ENCODE data around the gene METTL3. TPM values are rescaled to one million over a fixed set of nuclear protein-coding genes. Genes with fewer than 3 reads are reported as not detected.

METTL3 gene
- total RNA-seq, 2 donors from 2014 or later: 48.3 to 71.5 TPM

GRCh38 chr14:21509432-21510143 is 1.6 kb downstream of the METTL3 start:
- H3K27me3 ChIP-seq (replicated peaks; ENCODE audit: insufficient read depth): no peaks in the 10 kb centered on the region
- WGBS: 79% methylated on average over 6 of the region's 6 CpGs
- no peaks in the 10 kb centered on the region for H3K9me3 ChIP-seq
- H3K36me3 ChIP-seq: no peaks in the 10 kb centered on the region
- no peak overlapping the region for H3K4me3 ChIP-seq
- no peak overlapping the region for H3K27ac ChIP-seq
- no peak for DNase-seq (ENCODE audit: low spot score)
- intact Hi-C loops (cut with DNase I): no loop called here
- TF ChIP-seq POLR2A (IDR thresholded peaks at IDR 0.05) (no peak), POLR2AphosphoS5 (IDR thresholded peaks at IDR 0.05) (no peak), CTCF (IDR thresholded peaks at IDR 0.05) (no peak)
- H3K4me1 ChIP-seq (replicated peaks): no peaks in the 10 kb centered on the region

- WGBS: 96% methylated on average over 2 of the region's 2 CpGs
Observed at GRCh38 chr14:21506557-21506956, 4.6 kb downstream of the METTL3 start.

GRCh38 chr14:21505012-21505553 is 6.1 kb downstream of the METTL3 start:
- Histone ChIP-seq H3K27me3 (replicated peaks; ENCODE audit: insufficient read depth) (no peaks in the 10 kb centered on the region), H3K9me3 (no peaks in the 10 kb centered on the region), H3K27ac (no peak overlapping the region), H3K4me1 (replicated peaks) (no peaks in the 10 kb centered on the region), H3K36me3 (peaks cover 4% of the 10 kb centered on the region in 2 donors), H3K4me3 (no peak overlapping the region)
- no peak for DNase-seq (ENCODE audit: low spot score)
- TF ChIP-seq POLR2A (IDR thresholded peaks at IDR 0.05): no peak
- TF ChIP-seq POLR2AphosphoS5 (IDR thresholded peaks at IDR 0.05): no peak
- no peak for TF ChIP-seq CTCF (IDR thresholded peaks at IDR 0.05)
- intact Hi-C loops (cut with DNase I): no loop called here

More at GRCh38 chr14:21506557-21506956, 4.6 kb downstream of the METTL3 start:
- no peak for DNase-seq (ENCODE audit: low spot score)
- Histone ChIP-seq H3K36me3 (peaks cover 4% of the 10 kb centered on the region in 2 donors), H3K27ac (no peak overlapping the region), H3K9me3 (no peaks in the 10 kb centered on the region), H3K4me1 (replicated peaks) (no peaks in the 10 kb centered on the region), H3K4me3 (no peak overlapping the region), H3K27me3 (replicated peaks; ENCODE audit: insufficient read depth) (no peaks in the 10 kb centered on the region)
- TF ChIP-seq POLR2A (IDR thresholded peaks at IDR 0.05) (no peak), CTCF (IDR thresholded peaks at IDR 0.05) (no peak), POLR2AphosphoS5 (IDR thresholded peaks at IDR 0.05) (no peak)
- intact Hi-C loops (cut with DNase I): no loop called here

GRCh38 chr14:21503376-21503775 is 7.8 kb downstream of the METTL3 start:
- no peak overlapping the region for H3K27ac ChIP-seq
- no peak overlapping the region for H3K4me3 ChIP-seq
- DNase-seq (ENCODE audit: low spot score): no peak
- peaks cover 3% of the 10 kb centered on the region for H3K4me1 ChIP-seq (replicated peaks)
- no peaks in the 10 kb centered on the region for H3K27me3 ChIP-seq (replicated peaks; ENCODE audit: insufficient read depth)
- 82% methylated on average over 4 of the region's 4 CpGs for WGBS
- peaks cover 4% of the 10 kb centered on the region in 2 donors for H3K36me3 ChIP-seq
- no peaks in the 10 kb centered on the region for H3K9me3 ChIP-seq
- intact Hi-C loops (cut with DNase I): no loop called here
- TF ChIP-seq POLR2A (IDR thresholded peaks at IDR 0.05): no peak

- Histone ChIP-seq H3K4me3 (no peak overlapping the region), H3K27ac (no peak overlapping the region), H3K9me3 (no peaks in the 10 kb centered on the region), H3K27me3 (replicated peaks; ENCODE audit: insufficient read depth) (no peaks in the 10 kb centered on the region), H3K36me3 (peaks cover 4% of the 10 kb centered on the region in 2 donors), H3K4me1 (replicated peaks) (peaks cover 3% of the 10 kb centered on the region)
- intact Hi-C loops (cut with DNase I): no loop called here
- no peak for DNase-seq (ENCODE audit: low spot score)
- 95% methylated on average over 5 of the region's 5 CpGs for WGBS
- TF ChIP-seq CTCF (IDR thresholded peaks at IDR 0.05): no peak
- TF ChIP-seq POLR2AphosphoS5 (IDR thresholded peaks at IDR 0.05): no peak
- TF ChIP-seq POLR2A (IDR thresholded peaks at IDR 0.05): no peak
Observed at GRCh38 chr14:21501568-21501967, 9.6 kb downstream of the METTL3 start.
